HL-60/S4 treated with phorbol 12-myristate 13-acetate at 8.2 ng/mL for 4 days and 3 days (cell line): Measurements from ENCODE around the gene RPL13A.

Experiments
- in situ Hi-C: fragments of 300-500 bp; cut with MboI; formaldehyde crosslinking; loops from 2 replicates; pipeline ENCODE4 v1.15.0; 2022; ENCODE audit warnings: low sequenced_read_pairs

Gene RPL13A

DNA sequence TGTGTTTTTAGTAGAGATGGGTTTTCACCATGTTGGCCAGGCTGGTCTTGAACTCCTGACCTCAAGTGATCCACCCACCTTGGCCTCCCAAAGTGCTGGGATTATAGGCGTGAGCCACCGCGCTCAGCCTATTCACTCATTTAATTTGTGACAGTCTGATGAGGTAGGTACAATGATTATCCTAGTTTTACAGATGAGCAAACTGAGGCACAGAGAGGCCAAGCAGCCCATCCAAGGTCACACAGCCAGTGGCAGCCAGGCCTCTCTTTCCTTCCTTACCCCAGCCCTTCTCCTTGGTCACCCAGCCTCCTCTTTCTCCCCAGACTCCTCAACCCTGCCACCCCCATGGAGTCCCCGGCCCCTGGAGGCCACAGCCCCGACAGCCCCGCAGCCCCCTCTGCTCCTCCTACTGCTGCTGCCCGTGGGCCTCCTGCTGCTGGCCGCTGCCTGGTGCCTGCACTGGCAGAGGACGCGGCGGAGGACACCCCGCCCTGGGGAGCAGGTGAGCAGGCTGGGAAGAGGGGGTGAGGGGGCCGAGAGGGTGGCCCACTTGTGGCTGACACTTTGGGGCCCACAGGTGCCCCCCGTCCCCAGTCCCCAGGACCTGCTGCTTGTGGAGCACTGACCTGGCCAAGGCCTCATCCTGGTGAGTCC is 7.3 kb upstream of the RPL13A start:
- in situ Hi-C loops = no loop called here

DNA sequence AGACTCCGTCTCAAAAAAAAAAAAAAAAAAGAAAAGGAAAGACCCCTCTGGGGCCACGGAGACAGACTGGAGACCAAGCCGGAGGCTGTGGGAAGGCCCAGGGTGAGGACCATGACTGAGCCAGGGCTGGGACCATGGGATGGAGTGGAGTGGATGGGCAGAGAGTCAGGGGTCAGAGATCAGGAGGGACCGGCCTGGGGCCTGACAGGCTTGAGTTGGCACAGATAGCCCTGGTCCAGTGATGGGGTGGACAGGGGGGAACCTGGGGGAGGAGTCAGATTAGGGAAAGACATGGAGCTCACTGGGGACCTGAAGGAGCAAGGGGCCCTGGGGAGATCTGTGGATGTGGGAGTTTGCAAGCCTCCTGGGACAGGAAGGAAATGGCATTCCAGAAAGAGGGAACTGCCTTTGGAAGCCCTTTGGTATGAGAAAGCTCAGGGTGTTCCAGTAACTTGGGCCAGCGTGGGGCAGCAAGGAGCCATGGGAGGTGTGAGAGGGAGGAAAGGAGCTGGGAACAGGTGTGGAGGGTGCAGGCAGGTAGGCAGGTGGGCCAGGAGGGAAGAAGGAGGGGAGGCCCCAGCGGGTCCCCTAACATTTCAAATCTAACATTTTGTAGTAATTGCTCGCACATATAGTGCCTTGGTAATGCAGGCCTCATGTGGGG is 6.3 kb upstream of the RPL13A start:
- in situ Hi-C loops = no loop called here

DNA sequence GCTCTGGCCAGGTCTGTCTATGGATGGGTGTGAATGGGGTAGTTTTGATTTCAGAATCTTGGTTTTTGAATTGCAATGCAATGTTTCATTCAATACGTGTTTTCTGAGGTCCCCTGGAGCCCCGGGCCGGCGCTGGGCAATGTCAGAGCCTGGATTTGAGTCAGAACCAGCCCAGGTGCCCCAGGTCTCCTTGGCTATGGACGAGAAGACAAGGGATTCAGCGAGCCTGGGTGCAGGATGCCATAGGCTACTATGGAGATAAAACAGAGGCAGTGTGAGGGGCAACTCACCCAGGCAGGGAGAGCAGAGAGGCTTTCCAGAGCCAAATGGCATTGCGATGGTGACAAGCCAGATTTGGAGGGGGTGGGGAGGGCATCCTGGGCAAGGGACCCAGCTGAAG is 1.2 kb upstream of the RPL13A start:
- in situ Hi-C loops = no loop called here

DNA sequence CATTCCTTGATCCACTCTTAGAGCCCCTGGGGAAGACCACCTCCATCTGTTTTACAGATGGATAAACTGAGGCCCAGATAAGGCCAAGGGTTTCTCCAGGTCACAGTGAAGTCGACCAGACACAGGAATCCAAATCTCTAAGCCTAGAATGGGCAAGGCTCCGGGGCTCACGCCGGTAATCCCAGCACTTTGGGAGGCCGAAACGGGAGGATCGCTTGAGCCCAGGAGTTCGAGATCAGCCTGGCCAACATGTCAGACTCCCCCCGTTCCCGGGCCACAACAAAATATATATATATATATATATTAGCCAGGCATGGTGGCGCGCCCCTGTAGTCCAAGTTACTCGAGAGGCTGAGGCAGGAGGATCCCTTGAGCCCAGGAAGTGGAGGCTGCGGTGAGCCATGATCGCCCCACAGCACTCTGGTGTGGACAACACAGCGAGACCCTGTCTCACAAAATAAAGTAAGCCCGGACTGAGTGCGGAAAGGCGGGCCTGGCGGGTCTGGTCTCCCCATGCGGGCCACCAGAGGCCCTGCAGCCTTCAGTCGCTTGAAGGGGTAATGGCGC is 615 bp upstream of the RPL13A start:
- in situ Hi-C loops = no loop called here

GRCh38 chr19:49488046-49488862 is 846 bp downstream of the RPL13A start:
- in situ Hi-C loops = no loop called here

- in situ Hi-C loops = no loop called here
Measured at GRCh38 chr19:49488863-49489537, 1.6 kb downstream of the RPL13A start.

DNA sequence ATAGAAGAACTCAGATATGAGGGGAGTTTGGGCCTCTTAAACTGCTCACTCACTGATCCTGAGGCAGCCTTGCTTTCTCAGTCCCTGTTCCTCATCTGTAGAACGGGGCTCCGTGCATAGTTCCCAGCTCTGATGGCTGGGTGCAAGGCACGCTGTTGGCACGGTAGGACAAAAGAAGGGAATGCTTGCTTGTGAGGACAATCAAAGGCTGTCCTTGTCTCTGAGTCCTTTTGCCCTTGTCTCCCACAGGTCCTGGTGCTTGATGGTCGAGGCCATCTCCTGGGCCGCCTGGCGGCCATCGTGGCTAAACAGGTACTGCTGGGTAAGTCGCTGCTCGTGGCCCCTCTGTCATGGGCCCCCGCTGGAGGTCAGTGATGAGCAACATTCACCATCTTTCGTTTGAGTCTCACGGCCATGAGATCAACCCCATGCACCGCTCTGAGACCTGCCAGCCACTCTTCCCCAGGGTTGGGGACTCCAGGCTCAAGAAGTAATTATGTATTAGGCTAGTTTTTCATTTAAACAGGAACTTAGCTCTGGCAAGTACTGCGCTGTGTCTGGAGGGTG is 2.3 kb downstream of the RPL13A start:
- in situ Hi-C loops = no loop called here

DNA sequence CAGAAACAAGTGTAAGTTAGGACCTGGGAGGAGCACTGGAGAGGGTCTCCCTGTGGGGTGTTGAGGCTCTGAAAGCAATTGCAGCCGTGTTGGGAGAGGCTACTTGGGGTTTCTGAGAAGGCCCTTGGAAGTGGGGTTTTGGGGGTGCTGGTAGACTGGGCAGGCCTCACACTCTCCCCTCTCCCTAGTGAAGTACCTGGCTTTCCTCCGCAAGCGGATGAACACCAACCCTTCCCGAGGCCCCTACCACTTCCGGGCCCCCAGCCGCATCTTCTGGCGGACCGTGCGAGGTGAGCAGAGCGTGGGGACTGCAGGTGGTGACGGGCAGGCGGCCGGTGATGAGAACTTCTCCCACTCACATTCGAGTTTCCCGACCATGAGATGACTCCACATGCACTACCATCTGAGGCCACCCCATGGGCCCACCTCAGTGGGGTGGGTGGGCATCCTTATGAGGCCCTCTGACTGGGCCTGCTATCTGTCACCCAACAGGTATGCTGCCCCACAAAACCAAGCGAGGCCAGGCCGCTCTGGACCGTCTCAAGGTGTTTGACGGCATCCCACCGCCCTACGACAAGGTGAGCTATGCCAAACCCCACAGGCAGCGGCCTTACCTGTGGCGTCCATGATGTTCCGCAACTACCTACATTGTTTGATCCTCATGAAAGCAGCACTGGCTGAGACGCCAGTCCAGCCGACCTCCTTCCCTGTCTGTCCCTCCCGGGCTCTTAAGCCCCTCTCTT is 3.0 kb downstream of the RPL13A start:
- in situ Hi-C loops = no loop called here

- in situ Hi-C loops = no loop called here
Measured at GRCh38 chr19:49491030-49491803, 3.8 kb downstream of the RPL13A start.

GRCh38 chr19:49491804-49492572 is 4.6 kb downstream of the RPL13A start:
- in situ Hi-C loops = no loop called here

DNA sequence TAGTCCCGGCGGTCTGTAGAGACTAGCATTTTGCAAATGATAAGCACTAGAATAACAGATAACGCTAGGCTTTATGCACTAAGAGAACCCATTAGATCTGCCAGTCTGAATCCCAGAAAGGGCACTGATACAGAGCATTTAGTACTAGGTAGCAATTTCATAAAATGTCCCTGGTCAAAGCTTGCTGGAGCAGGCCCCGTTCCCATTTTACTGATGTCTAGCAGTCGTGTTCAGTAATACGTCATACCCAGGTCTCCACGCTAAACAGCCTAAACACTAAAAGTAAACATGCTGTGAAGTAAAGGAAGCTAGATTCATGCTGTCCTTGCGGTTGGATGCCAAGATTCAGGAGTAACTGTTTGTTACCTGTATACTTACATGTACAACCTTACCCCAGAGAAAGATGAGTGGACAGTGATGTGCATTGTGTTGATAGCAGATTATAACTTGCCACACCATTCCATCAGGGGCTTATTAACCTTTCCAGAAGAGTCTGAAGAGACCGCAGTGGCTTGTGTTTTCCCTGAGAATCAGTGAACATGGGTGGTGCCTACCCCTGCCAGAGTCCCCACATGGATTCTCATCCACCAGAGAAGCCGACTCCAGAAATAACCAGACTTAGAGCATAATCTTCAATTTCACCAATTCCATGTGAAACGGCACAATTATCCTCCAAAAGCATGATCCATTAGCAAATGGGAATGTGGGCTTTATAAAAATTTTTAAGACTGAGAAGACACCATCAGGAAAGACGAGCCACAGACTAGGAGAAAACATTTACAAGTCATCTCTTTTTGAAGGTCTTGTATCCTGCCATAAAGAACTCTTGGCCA is 5.4 kb downstream of the RPL13A start:
- in situ Hi-C loops = no loop called here

GRCh38 chr19:49496574-49497008 is 9.2 kb downstream of the RPL13A start:
- in situ Hi-C loops = no loop called here

DNA sequence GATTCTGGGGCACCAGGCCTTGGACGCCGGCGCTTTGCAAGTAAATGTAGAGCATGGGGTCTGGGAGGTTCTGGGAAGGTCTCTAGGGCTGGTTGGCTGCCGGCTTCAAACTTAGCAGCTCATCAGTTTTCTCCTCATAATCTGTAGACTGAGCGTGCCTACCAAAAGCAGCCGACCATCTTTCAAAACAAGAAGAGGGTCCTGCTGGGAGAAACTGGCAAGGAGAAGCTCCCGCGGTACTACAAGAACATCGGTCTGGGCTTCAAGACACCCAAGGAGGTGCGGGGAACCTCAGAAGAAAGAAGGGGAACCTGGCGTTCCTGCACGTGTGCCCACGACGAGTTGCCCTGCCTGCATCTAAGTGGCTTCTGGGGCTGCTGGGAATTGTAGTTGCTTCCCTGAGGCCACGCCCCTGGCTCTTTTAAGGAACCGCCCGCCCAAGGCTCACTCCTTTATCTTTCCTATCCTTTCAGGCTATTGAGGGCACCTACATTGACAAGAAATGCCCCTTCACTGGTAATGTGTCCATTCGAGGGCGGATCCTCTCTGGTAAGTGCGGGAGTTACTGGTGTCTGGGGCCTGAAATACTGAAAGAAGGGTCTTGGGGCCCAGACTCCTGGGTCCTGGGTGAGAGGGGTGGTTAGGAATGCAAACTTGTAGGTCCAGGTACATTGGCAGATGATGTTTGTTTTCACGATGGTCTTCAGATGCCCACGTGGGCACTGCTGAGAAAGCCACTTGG is 9.8 kb downstream of the RPL13A start:
- in situ Hi-C loops = no loop called here

GRCh38 chr19:49497789-49498103 is 10.3 kb downstream of the RPL13A start:
- in situ Hi-C loops = no loop called here

DNA sequence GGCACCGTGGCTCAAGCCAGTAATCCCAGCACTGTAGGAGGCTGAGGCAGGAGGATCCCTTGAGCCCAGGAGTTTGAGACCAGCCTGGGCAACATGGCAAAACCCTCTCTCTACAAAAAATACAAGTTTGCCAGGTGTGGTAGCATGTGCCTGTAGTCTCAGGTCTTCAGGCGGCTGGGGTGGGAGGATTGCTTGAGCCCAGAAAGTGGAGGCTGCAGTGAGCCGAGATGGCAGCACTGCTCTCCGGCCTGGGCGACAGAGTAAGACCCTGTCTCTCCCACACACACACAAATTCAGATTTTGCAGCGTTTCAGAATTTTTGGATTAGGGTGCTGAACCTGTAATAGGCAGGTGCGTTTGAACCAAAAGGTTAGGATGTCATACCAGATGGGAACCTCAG is 11.1 kb downstream of the RPL13A start:
- in situ Hi-C loops = no loop called here

DNA sequence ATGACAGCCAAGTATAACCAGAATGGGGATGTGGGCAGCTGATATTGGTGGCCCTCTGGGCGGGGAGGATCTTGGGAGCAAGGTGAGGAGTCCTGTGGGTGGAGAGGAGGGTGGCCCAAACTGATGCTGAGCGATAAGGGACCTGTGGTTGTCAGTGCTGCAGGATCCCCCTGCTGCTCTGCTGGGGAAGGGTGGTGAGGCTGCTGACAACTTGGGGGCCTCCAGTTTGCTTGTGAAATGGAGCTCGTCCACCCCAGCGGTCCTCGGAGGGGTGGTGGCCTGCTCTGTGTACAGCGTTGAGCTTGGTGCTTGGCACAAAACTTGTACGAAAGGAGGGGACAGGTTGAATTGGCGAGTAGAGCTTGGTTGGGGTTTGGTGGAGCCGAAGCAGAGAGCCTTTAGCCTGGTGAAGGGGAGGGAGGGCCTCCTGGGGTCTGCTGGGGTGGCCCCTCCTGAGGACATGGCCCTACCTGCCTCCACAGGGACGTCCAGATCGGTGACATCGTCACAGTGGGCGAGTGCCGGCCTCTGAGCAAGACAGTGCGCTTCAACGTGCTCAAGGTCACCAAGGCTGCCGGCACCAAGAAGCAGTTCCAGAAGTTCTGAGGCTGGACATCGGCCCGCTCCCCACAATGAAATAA is 11.7 kb downstream of the RPL13A start:
- in situ Hi-C loops = no loop called here
